ENCODE measurements around the gene SCO2.

- TF ChIP-seq CTCF (optimal IDR thresholded peaks at IDR 0.05 in 1 of 3, IDR thresholded peaks at IDR 0.05 in 1 of 3, conservative IDR thresholded peaks at IDR 0.05 in 1 of 3; ENCODE audit: extremely low read depth in 1 of 3, insufficient read depth in 2 of 3, low read length in 3 of 3) (no peak), EZH2 (IDR thresholded peaks at IDR 0.05; ENCODE audit: low read length) (no peak)
These were observed 21.2 kb upstream of the SCO2 start for GRCh38 chr22:50546326-50547262.
